GM18858 (cell line): Measurements from ENCODE around the gene CADM1.

Source experiments
- ATAC-seq: cut with Tn5 transposase; IDR thresholded peaks from one replicate; pipeline ENCODE4 v1.9.1; 2021; ENCODE audit not compliant: unreplicated experiment

CADM1 gene

GRCh38 chr11:115504276-115505158 lies at the start of gene CADM1:
TSS of gene CADM1 (minus strand) at chr11:115504415.
- peak; percentile 57 for ATAC-seq

- no peak for ATAC-seq
Observed at GRCh38 chr11:115552773-115553438, 48.7 kb upstream of the CADM1 start.

- ATAC-seq: no peak
Observed at GRCh38 chr11:115552151-115552772, 48.0 kb upstream of the CADM1 start.

GRCh38 chr11:115550291-115551059 lies 46.3 kb upstream of the CADM1 start:
- ATAC-seq: no peak

GRCh38 chr11:115548878-115549528 lies 44.8 kb upstream of the CADM1 start:
- ATAC-seq: no peak

- no peak for ATAC-seq
Observed at GRCh38 chr11:115545581-115546210, 41.5 kb upstream of the CADM1 start.

GRCh38 chr11:115544422-115544948 lies 40.3 kb upstream of the CADM1 start:
- ATAC-seq: no peak

GRCh38 chr11:115541518-115541917 lies 37.3 kb upstream of the CADM1 start:
- no peak for ATAC-seq

- no peak for ATAC-seq
Observed at GRCh38 chr11:115539844-115540243, 35.6 kb upstream of the CADM1 start.

- ATAC-seq: no peak
Observed at GRCh38 chr11:115535781-115536180, 31.6 kb upstream of the CADM1 start.

GRCh38 chr11:115530752-115531151 lies 26.5 kb upstream of the CADM1 start:
- no peak for ATAC-seq

- ATAC-seq: no peak
Observed at GRCh38 chr11:115528225-115528624, 24.0 kb upstream of the CADM1 start.

- ATAC-seq: no peak
Observed at GRCh38 chr11:115527534-115528125, 23.4 kb upstream of the CADM1 start.

- ATAC-seq: no peak
Observed at GRCh38 chr11:115525531-115526006, 21.4 kb upstream of the CADM1 start.

GRCh38 chr11:115524572-115524971 lies 20.4 kb upstream of the CADM1 start:
- ATAC-seq: no peak

- no peak for ATAC-seq
Observed at GRCh38 chr11:115523727-115524399, 19.6 kb upstream of the CADM1 start.

- peak; percentile 57 for ATAC-seq
Observed at GRCh38 chr11:115522302-115522701, 18.1 kb upstream of the CADM1 start.

- ATAC-seq: no peak
Observed at GRCh38 chr11:115521825-115522224, 17.6 kb upstream of the CADM1 start.
